Measurements from ENCODE around the gene CYP19A1.

The CYP19A1 gene

GRCh38 chr15:51280838-51281237 is 57.6 kb downstream of the CYP19A1 start:
- H3K27ac ChIP-seq (ENCODE audit: poor library complexity, severe bottlenecking), result no peak overlapping the region
- no peaks in the 10 kb centered on the region for H3K4me1 ChIP-seq (ENCODE audit: insufficient read depth, poor library complexity, severe bottlenecking)
- TF ChIP-seq CTCF (IDR thresholded peaks at IDR 0.05; ENCODE audit: poor library complexity, severe bottlenecking), result no peak
- H3K9me3 ChIP-seq (ENCODE audit: severe bottlenecking), result no peaks in the 10 kb centered on the region
- peaks cover 29% of the 10 kb centered on the region for H3K27me3 ChIP-seq (ENCODE audit: insufficient read depth, poor library complexity, severe bottlenecking)
- no peak overlapping the region for H3K4me3 ChIP-seq (ENCODE audit: severe bottlenecking)
- no peak for DNase-seq (ENCODE audit: low spot score)
- ATAC-seq (ENCODE audit: low read depth), result no peak
- H3K36me3 ChIP-seq (ENCODE audit: low read depth), result no peaks in the 10 kb centered on the region

GRCh38 chr15:51279391-51279790 is 59.0 kb downstream of the CYP19A1 start:
- DNase-seq (ENCODE audit: low spot score) (no peak), ATAC-seq (ENCODE audit: low read depth) (no peak)
- Histone ChIP-seq H3K4me3 (ENCODE audit: severe bottlenecking) (no peak overlapping the region), H3K36me3 (ENCODE audit: low read depth) (no peaks in the 10 kb centered on the region), H3K27ac (ENCODE audit: poor library complexity, severe bottlenecking) (no peak overlapping the region), H3K9me3 (ENCODE audit: severe bottlenecking) (no peaks in the 10 kb centered on the region), H3K27me3 (ENCODE audit: insufficient read depth, poor library complexity, severe bottlenecking) (peaks cover 34% of the 10 kb centered on the region), H3K4me1 (ENCODE audit: insufficient read depth, poor library complexity, severe bottlenecking) (no peaks in the 10 kb centered on the region)
- no peak for TF ChIP-seq CTCF (IDR thresholded peaks at IDR 0.05; ENCODE audit: poor library complexity, severe bottlenecking)

GRCh38 chr15:51277101-51277500 is 61.3 kb downstream of the CYP19A1 start:
- H3K27ac ChIP-seq (ENCODE audit: poor library complexity, severe bottlenecking), result no peak overlapping the region
- no peaks in the 10 kb centered on the region for H3K9me3 ChIP-seq (ENCODE audit: severe bottlenecking)
- no peak for TF ChIP-seq CTCF (IDR thresholded peaks at IDR 0.05; ENCODE audit: poor library complexity, severe bottlenecking)
- ATAC-seq (ENCODE audit: low read depth) (no peak), DNase-seq (ENCODE audit: low spot score) (no peak)
- H3K27me3 ChIP-seq (ENCODE audit: insufficient read depth, poor library complexity, severe bottlenecking), result peaks cover 34% of the 10 kb centered on the region
- H3K36me3 ChIP-seq (ENCODE audit: low read depth), result no peaks in the 10 kb centered on the region
- H3K4me3 ChIP-seq (ENCODE audit: severe bottlenecking), result no peak overlapping the region
- no peaks in the 10 kb centered on the region for H3K4me1 ChIP-seq (ENCODE audit: insufficient read depth, poor library complexity, severe bottlenecking)

GRCh38 chr15:51274956-51275355 is 63.4 kb downstream of the CYP19A1 start:
- no peak for TF ChIP-seq CTCF (IDR thresholded peaks at IDR 0.05; ENCODE audit: poor library complexity, severe bottlenecking)
- Histone ChIP-seq H3K9me3 (ENCODE audit: severe bottlenecking) (no peaks in the 10 kb centered on the region), H3K4me3 (ENCODE audit: severe bottlenecking) (no peak overlapping the region), H3K36me3 (ENCODE audit: low read depth) (no peaks in the 10 kb centered on the region), H3K27ac (ENCODE audit: poor library complexity, severe bottlenecking) (no peak overlapping the region), H3K4me1 (ENCODE audit: insufficient read depth, poor library complexity, severe bottlenecking) (no peaks in the 10 kb centered on the region), H3K27me3 (ENCODE audit: insufficient read depth, poor library complexity, severe bottlenecking) (peaks cover 34% of the 10 kb centered on the region)
- DNase-seq (ENCODE audit: low spot score) (no peak), ATAC-seq (ENCODE audit: low read depth) (no peak; the same call in 2 of the 3 replicates)

- no peak for ATAC-seq (ENCODE audit: low read depth)
Measured at GRCh38 chr15:51270706-51271105, 67.7 kb downstream of the CYP19A1 start.

More at GRCh38 chr15:51270706-51271105, 67.7 kb downstream of the CYP19A1 start:
- Histone ChIP-seq H3K27ac (ENCODE audit: poor library complexity, severe bottlenecking) (no peak overlapping the region), H3K27me3 (ENCODE audit: insufficient read depth, poor library complexity, severe bottlenecking) (peaks cover 43% of the 10 kb centered on the region), H3K4me1 (ENCODE audit: insufficient read depth, poor library complexity, severe bottlenecking) (no peaks in the 10 kb centered on the region), H3K4me3 (ENCODE audit: severe bottlenecking) (no peak overlapping the region), H3K36me3 (ENCODE audit: low read depth) (no peaks in the 10 kb centered on the region), H3K9me3 (ENCODE audit: severe bottlenecking) (no peaks in the 10 kb centered on the region)
- TF ChIP-seq CTCF (IDR thresholded peaks at IDR 0.05; ENCODE audit: poor library complexity, severe bottlenecking), result no peak
- DNase-seq (ENCODE audit: low spot score), result no peak

Measured in RWPE2 (cell line).